ENCODE data around the gene REEP1. TPM values are rescaled to one million over a fixed set of nuclear protein-coding genes. Genes with fewer than 3 reads are reported as not detected.

REEP1 gene
- total RNA-seq, 1 experiment from 2014 or later, result 0.23 TPM

- no peak for DNase-seq (ENCODE audit: low read depth, low spot score)
- in situ Hi-C loops (cut with HindIII; ENCODE audit: low pct_unique_long_range_greater_than_20kb, low sequenced_read_pairs) (no loop called here), intact Hi-C loops (cut with micrococcal nuclease; ENCODE audit: unreplicated experiment) (no loop called here)
- no TSS peak for BruUV-seq (replicated peaks)
- Histone ChIP-seq H3K4me3 (ENCODE audit: low read depth in 2 of 2, low read length in 2 of 2) (no peak overlapping the region), H3K27ac (ENCODE audit: low read length) (no peak overlapping the region), H3K4me1 (ENCODE audit: control insufficient read depth, insufficient read depth, low read length) (no peaks in the 10 kb centered on the region), H3K36me3 (ENCODE audit: control insufficient read depth, insufficient read depth, low read length) (no peaks in the 10 kb centered on the region), H3K27me3 (ENCODE audit: control insufficient read depth, insufficient read depth, low read length) (peaks cover 2% of the 10 kb centered on the region; the same call in 1 of the 2 replicates), H3K9me3 (ENCODE audit: control insufficient read depth, insufficient read depth, low read depth, low read length) (peaks cover 6% of the 10 kb centered on the region; the same call in 1 of the 2 replicates)
- no peak for TF ChIP-seq REST (IDR thresholded peaks at IDR 0.05; ENCODE audit: insufficient read depth in 1 of 2, low read depth in 2 of 2, low read length in 1 of 2)
- TF ChIP-seq POLR2AphosphoS5 (IDR thresholded peaks at IDR 0.05; ENCODE audit: low read depth, low read length), result no peak
- no peak for TF ChIP-seq CTCF (IDR thresholded peaks at IDR 0.05)
- no peak for TF ChIP-seq SIN3A (IDR thresholded peaks at IDR 0.05; ENCODE audit: borderline replicate concordance, insufficient read depth, low read depth, low read length)
- no peak for TF ChIP-seq TCF7L2 (IDR thresholded peaks at IDR 0.05; ENCODE audit: low read depth, low read length)
- ChIA-PET CTCF (no interaction called here), POLR2A (no interaction called here)
- ATAC-seq, result no peak
Observed at GRCh38 chr2:86271248-86271647, 66.2 kb downstream of the REEP1 start.

GRCh38 chr2:86263956-86264355 lies 73.5 kb downstream of the REEP1 start:
- ATAC-seq (no peak), DNase-seq (ENCODE audit: low read depth, low spot score) (no peak)
- no peak overlapping the region for H3K4me3 ChIP-seq (ENCODE audit: low read depth in 2 of 2, low read length in 2 of 2)
- CTCF ChIA-PET, result no interaction called here
- TF ChIP-seq CTCF (IDR thresholded peaks at IDR 0.05) (no peak), POLR2AphosphoS5 (IDR thresholded peaks at IDR 0.05; ENCODE audit: low read depth, low read length) (no peak), REST (IDR thresholded peaks at IDR 0.05; ENCODE audit: insufficient read depth in 1 of 2, low read depth in 2 of 2, low read length in 1 of 2) (no peak), TCF7L2 (IDR thresholded peaks at IDR 0.05; ENCODE audit: low read depth, low read length) (no peak)
- no peak overlapping the region for H3K27ac ChIP-seq (ENCODE audit: low read length)
- H3K4me1 ChIP-seq (ENCODE audit: control insufficient read depth, insufficient read depth, low read length), result no peaks in the 10 kb centered on the region
- POLR2A ChIA-PET, result no interaction called here
- in situ Hi-C loops (cut with HindIII; ENCODE audit: low pct_unique_long_range_greater_than_20kb, low sequenced_read_pairs), result no loop called here
- H3K9me3 ChIP-seq (ENCODE audit: control insufficient read depth, insufficient read depth, low read depth, low read length), result no peaks in the 10 kb centered on the region; the same call in 1 of the 2 replicates
- H3K27me3 ChIP-seq (ENCODE audit: control insufficient read depth, insufficient read depth, low read length), result peaks cover 2% of the 10 kb centered on the region; the same call in 1 of the 2 replicates
- H3K36me3 ChIP-seq (ENCODE audit: control insufficient read depth, insufficient read depth, low read length), result no peaks in the 10 kb centered on the region
- no TSS peak for BruUV-seq (replicated peaks)
- intact Hi-C loops (cut with micrococcal nuclease; ENCODE audit: unreplicated experiment), result no loop called here

All from Panc1 (cell line).